PC-3 (cell line): ENCODE data around the gene HOXB1.

Source experiments
- CTCF ChIP-seq: fragments of 300-600 bp; sonication (generic); conservative IDR thresholded peaks from 2 replicates; pipeline ENCODE4 v1.5.1; 2017; ENCODE audit warnings: antibody characterized with exemption, low read depth, mild to moderate bottlenecking, low read length
- EZH2 ChIP-seq: fragments of 300-600 bp; sonication (generic); IDR thresholded peaks from one replicate; pipeline ENCODE4 v1.6.1; 2017; ENCODE audit warnings: antibody characterized with exemption, mild to moderate bottlenecking, low read length; ENCODE audit not compliant: unreplicated experiment

- TF ChIP-seq CTCF (no peak), EZH2 (no peak)
These were observed 27.9 kb downstream of the HOXB1 start for GRCh38 chr17:48502901-48503300.
